RWPE2 (cell line): Measurements from ENCODE around the gene TMEM247.

Experiments used
- ATAC-seq: fragments of 200-7000 bp; cut with Tn5 transposase; 3 replicates; pipeline ENCODE4 v1.9.1; 2021; ENCODE audit warnings: low read depth
- DNase-seq: peaks from one replicate; pipeline ENCODE4 v3.0.0-alpha.2; 2020; ENCODE audit warnings: low spot score
- H3K27ac ChIP-seq: fragments of 450-650 bp; 2 replicates; pipeline ENCODE4 v1.5.1; 2017; ENCODE audit warnings: mild to moderate bottlenecking; ENCODE audit not compliant: poor library complexity, severe bottlenecking
- H3K27me3 ChIP-seq: fragments of 250-450 bp; sonication (Bioruptor Pico); 2 replicates; pipeline ENCODE4 v1.5.1; 2021; ENCODE audit warnings: mild to moderate bottlenecking, moderate library complexity; ENCODE audit not compliant: insufficient read depth, poor library complexity, severe bottlenecking
- H3K36me3 ChIP-seq: fragments of 250-450 bp; sonication (Bioruptor Pico); 2 replicates; pipeline ENCODE4 v1.5.1; 2020; ENCODE audit warnings: low read depth, mild to moderate bottlenecking, moderate library complexity
- H3K4me1 ChIP-seq: fragments of 250-450 bp; sonication (Bioruptor Pico); 2 replicates; pipeline ENCODE4 v1.5.1; 2021; ENCODE audit warnings: mild to moderate bottlenecking, moderate library complexity; ENCODE audit not compliant: insufficient read depth, poor library complexity, severe bottlenecking
- H3K4me3 ChIP-seq: fragments of 250-450 bp; sonication (Bioruptor Pico); 2 replicates; pipeline ENCODE4 v1.5.1; 2021; ENCODE audit warnings: mild to moderate bottlenecking, moderate library complexity; ENCODE audit not compliant: severe bottlenecking
- H3K9me3 ChIP-seq: fragments of 250-450 bp; sonication (Bioruptor Pico); 2 replicates; pipeline ENCODE4 v1.5.1; 2021; ENCODE audit warnings: mild to moderate bottlenecking, moderate library complexity; ENCODE audit not compliant: severe bottlenecking
- CTCF ChIP-seq: fragments of 450-650 bp; IDR thresholded peaks from one replicate; pipeline ENCODE4 v1.5.1; 2017; ENCODE audit warnings: mild to moderate bottlenecking, moderate library complexity; ENCODE audit not compliant: poor library complexity, severe bottlenecking

Gene TMEM247

GRCh38 chr2:46528880-46529279 is 49.5 kb downstream of the TMEM247 start:
- H3K9me3 ChIP-seq: no peaks in the 10 kb centered on the region
- no peak for TF ChIP-seq CTCF
- H3K36me3 ChIP-seq: peaks cover 7% of the 10 kb centered on the region; the same call in 1 of the 2 replicates
- no peaks in the 10 kb centered on the region for H3K27me3 ChIP-seq
- ATAC-seq: no peak
- no peak overlapping the region for H3K4me3 ChIP-seq
- no peak for DNase-seq
- no peaks in the 10 kb centered on the region for H3K4me1 ChIP-seq
- no peak overlapping the region for H3K27ac ChIP-seq

- ATAC-seq: no peak
- Histone ChIP-seq H3K4me3 (no peak overlapping the region), H3K27me3 (no peaks in the 10 kb centered on the region), H3K4me1 (no peaks in the 10 kb centered on the region), H3K9me3 (no peaks in the 10 kb centered on the region), H3K27ac (no peak overlapping the region), H3K36me3 (peaks cover 14% of the 10 kb centered on the region)
- no peak for TF ChIP-seq CTCF
- DNase-seq: no peak
Observed at GRCh38 chr2:46530639-46531038, 51.3 kb downstream of the TMEM247 start.

- no peak overlapping the region for H3K4me3 ChIP-seq
- H3K4me1 ChIP-seq: no peaks in the 10 kb centered on the region
- no peaks in the 10 kb centered on the region for H3K27me3 ChIP-seq
- no peaks in the 10 kb centered on the region for H3K9me3 ChIP-seq
- no peak for DNase-seq
- no peak for ATAC-seq
- no peak for TF ChIP-seq CTCF
- H3K27ac ChIP-seq: no peak overlapping the region
- peaks cover 18% of the 10 kb centered on the region for H3K36me3 ChIP-seq
Observed at GRCh38 chr2:46531863-46532262, 52.5 kb downstream of the TMEM247 start.
